ENCODE results near the gene HIVEP3. TPM values are rescaled to one million over a fixed set of nuclear protein-coding genes. Genes with fewer than 3 reads are reported as not detected.
"Not testable (repeated sequence)": the region's sequence is repeated elsewhere in the genome, so short reads cannot be mapped to it uniquely, and the experiment has no call there.

HIVEP3 gene
- total RNA-seq (2014; rRNA removed; shearing (Covaris generic); ENCODE audit: low replicate concordance) = 0.67 TPM in 1 of 2 replicates, not detected in the other

GRCh38 chr1:41918450-41919043, at the start of gene HIVEP3:
Gene HIVEP3 (minus strand): TSS chr1:41918922.
- no peak for DNase-seq
- Histone ChIP-seq H3K4me3 (peak within 1 kb of the TSS; percentile 35), H3K36me3 (no peaks in the 10 kb centered on the region), H3K9me3 (no peaks in the 10 kb centered on the region), H3K27me3 (no peaks in the 10 kb centered on the region; the same call in 1 of the 2 replicates)

GRCh38 chr1:41964400-41964799, 45.7 kb upstream of the HIVEP3 start:
- H3K36me3 ChIP-seq = no peaks in the 10 kb centered on the region
- H3K9me3 ChIP-seq = peaks cover 2% of the 10 kb centered on the region
- H3K4me3 ChIP-seq = no peak overlapping the region
- no peaks in the 10 kb centered on the region for H3K27me3 ChIP-seq
- no peak for DNase-seq

DNA sequence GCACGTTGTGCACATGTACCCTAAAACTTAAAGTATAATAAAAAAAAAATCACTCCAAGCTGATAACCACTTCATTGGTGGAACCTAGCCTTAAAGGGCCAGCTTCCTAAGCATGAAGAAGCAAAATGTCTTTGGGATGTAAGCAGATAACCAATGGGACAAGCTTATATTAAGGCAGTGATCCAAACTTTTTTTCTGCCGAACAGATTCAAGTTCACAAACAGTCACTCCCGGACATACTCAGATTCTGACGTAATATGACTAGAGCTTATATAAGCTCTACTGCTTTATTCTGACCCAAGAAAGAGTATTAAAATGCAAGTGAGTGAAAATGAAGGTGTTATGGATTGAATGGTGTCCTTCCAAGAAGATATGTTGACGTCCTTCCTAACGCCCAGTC, 44.9 kb upstream of the HIVEP3 start:
- H3K27me3 ChIP-seq = no peaks in the 10 kb centered on the region
- no peak overlapping the region for H3K4me3 ChIP-seq
- H3K9me3 ChIP-seq = no peaks in the 10 kb centered on the region
- no peaks in the 10 kb centered on the region for H3K36me3 ChIP-seq
- DNase-seq = no peak

GRCh38 chr1:41958015-41958673, 39.4 kb upstream of the HIVEP3 start:
- no peaks in the 10 kb centered on the region for H3K9me3 ChIP-seq
- DNase-seq = no peak
- H3K4me3 ChIP-seq = no peak overlapping the region
- no peaks in the 10 kb centered on the region for H3K27me3 ChIP-seq
- H3K36me3 ChIP-seq = no peaks in the 10 kb centered on the region

- peak; percentile 84 for DNase-seq
- no peaks in the 10 kb centered on the region for H3K36me3 ChIP-seq
- no peak overlapping the region for H3K4me3 ChIP-seq
- H3K27me3 ChIP-seq = no peaks in the 10 kb centered on the region
- no peaks in the 10 kb centered on the region for H3K9me3 ChIP-seq
Measured at GRCh38 chr1:41957568-41957967, 38.8 kb upstream of the HIVEP3 start.

DNA sequence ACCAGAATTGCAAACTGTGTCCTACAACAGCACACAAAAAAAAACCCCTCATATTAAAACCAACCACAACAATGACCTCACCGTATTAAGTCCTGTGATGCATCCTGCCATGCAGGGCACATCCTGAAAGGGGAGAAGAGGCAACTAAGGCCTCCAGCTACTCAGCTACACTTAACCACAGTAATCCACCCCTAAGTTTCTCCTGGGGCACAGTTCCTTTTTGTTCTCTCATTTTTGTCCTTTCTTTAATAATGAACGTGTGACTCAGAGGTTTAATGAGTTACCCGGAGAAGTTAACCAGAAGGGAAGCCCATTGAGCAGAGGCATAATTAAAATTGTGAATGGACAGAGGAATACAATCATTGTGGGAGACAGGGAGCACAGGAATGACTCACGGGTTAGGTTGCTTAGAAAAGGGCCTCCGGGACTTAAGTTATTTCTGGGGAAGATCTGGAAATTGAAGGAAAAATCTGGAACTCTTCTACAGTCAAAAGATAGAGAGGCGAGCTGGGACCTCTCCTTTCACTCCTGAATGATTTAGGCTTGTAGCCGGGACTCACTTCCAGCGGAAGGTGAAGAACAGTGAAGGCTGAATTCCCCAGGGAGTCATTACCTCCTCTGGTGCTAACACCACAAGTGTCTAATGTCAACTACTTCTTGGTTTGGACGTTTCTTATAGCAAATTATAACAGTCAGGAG, 36.9 kb upstream of the HIVEP3 start:
- H3K9me3 ChIP-seq = no peaks in the 10 kb centered on the region
- H3K36me3 ChIP-seq = no peaks in the 10 kb centered on the region
- no peak overlapping the region for H3K4me3 ChIP-seq
- DNase-seq = peak; percentile 74
- H3K27me3 ChIP-seq = no peaks in the 10 kb centered on the region

DNA sequence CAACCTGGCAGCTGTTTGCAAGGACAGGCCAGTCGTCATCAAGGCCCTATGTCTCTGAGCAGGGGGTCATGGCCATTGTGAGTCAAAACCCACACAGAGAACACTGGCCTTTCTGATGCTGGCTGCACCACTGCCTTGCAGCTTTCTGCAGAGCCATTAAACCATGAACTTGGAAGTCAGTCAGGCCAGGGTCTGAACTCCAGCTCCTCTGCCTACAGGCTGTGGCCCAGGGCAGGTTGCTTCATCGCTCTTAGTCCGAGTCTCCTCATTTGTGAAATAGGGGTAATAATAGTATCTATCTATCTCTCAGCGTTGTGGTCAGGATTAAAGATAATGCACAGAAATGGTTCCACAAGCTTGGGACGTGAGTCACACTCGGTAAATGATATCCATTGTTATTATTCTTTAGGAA, 35.8 kb upstream of the HIVEP3 start:
- H3K36me3 ChIP-seq = no peaks in the 10 kb centered on the region
- no peaks in the 10 kb centered on the region for H3K9me3 ChIP-seq
- peak; percentile 88 for DNase-seq
- no peaks in the 10 kb centered on the region for H3K27me3 ChIP-seq
- H3K4me3 ChIP-seq = no peak overlapping the region

DNA sequence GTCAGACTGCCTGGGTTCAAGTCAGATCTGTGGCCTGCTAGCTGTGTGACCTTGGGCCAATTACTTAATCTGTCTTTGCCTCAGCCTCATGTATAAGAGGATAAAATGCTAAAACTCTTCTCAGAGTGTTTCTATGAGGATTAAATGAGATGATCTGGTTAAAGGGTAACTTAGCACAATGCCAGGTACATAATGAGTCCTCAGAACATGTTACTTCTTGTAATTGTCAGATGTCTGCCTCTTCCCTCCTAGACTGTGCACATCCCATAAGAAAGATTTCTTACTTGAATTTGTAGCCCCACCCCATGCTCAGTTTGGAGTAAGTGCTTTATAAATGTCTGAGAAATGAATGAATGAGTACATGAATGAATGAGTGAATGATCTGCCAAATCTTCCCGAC, 34.6 kb upstream of the HIVEP3 start:
- H3K27me3 ChIP-seq = no peaks in the 10 kb centered on the region
- DNase-seq = no peak
- no peaks in the 10 kb centered on the region for H3K9me3 ChIP-seq
- H3K36me3 ChIP-seq = no peaks in the 10 kb centered on the region
- H3K4me3 ChIP-seq = no peak overlapping the region

- no peaks in the 10 kb centered on the region for H3K9me3 ChIP-seq
- DNase-seq = no peak
- no peaks in the 10 kb centered on the region for H3K36me3 ChIP-seq
- H3K27me3 ChIP-seq = no peaks in the 10 kb centered on the region
- H3K4me3 ChIP-seq = no peak overlapping the region
Measured at GRCh38 chr1:41952208-41952607, 33.5 kb upstream of the HIVEP3 start.

DNA sequence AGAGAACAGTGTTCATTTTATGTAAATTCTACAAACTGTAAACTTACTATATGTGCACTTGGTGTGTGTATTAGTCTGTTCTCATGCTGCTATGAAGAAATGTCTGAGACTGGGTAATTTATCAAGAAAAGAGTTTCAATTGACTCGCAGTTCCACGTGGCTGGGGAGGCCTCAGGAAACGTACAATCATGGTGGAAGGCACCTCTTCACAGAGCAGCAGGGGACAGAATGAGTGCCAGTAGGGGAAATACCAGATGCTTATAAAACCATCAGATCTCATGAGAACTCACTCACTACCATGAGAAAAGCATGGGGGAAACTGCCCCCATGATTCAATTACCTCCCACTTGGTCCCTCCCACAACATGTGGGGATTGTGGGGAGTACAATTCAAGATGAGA, 32.8 kb upstream of the HIVEP3 start:
- H3K36me3 ChIP-seq, DNase-seq: not testable (repeated sequence)

DNA sequence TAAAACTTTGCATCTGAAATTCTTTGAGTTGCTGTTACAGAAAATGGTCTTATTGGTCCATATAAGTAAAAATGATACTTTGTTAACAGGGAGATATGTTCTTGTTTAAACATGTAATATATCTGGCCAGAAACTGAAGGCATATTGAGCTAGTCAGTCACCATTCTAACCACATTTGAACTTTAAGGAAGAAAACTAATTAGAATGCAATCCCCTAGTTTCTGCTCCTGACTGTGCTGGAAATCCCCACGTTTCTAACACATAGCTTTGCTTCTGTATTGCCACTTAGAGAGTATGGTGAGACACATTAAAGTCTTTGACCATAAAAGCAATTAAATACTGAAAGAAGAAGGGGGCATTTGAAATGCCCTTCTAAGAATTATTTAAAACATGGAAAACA, 32.1 kb upstream of the HIVEP3 start:
- no peaks in the 10 kb centered on the region for H3K36me3 ChIP-seq
- no peak for DNase-seq
- H3K27me3 ChIP-seq = no peaks in the 10 kb centered on the region
- no peaks in the 10 kb centered on the region for H3K9me3 ChIP-seq
- H3K4me3 ChIP-seq = no peak overlapping the region

More for the DNA sequence above, 32.8 kb upstream of the HIVEP3 start:
- H3K27me3 ChIP-seq, H3K9me3 ChIP-seq, H3K4me3 ChIP-seq: not testable (repeated sequence)

GRCh38 chr1:41945946-41946345, 27.2 kb upstream of the HIVEP3 start:
- H3K27me3 ChIP-seq, DNase-seq, H3K36me3 ChIP-seq, H3K9me3 ChIP-seq, H3K4me3 ChIP-seq: not testable (repeated sequence)

DNA sequence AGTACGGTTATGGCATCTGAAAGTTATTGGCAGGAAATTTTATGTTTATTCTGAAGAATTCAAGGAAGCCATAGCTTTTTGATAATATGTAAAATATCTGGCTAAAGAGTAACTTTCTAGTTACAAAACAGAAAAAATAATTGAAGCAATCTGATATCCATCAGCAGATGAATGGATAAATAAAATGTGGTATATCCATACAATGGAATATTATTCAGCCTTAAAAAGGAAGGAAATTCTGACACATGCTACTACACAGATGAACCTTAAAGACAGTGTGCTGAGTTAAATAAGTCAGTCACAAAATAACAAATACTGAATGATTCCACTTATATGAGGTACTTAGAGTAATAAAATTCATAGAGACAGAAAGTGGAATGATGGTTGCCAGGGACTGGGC, 25.0 kb upstream of the HIVEP3 start:
- H3K9me3 ChIP-seq = 0 out of 2 replicates have a peak, but pooled peaks cover 2% of the 10 kb centered on the region
- H3K27me3 ChIP-seq = no peaks in the 10 kb centered on the region
- DNase-seq = no peak
- H3K4me3 ChIP-seq = no peak overlapping the region
- H3K36me3 ChIP-seq = no peaks in the 10 kb centered on the region

DNA sequence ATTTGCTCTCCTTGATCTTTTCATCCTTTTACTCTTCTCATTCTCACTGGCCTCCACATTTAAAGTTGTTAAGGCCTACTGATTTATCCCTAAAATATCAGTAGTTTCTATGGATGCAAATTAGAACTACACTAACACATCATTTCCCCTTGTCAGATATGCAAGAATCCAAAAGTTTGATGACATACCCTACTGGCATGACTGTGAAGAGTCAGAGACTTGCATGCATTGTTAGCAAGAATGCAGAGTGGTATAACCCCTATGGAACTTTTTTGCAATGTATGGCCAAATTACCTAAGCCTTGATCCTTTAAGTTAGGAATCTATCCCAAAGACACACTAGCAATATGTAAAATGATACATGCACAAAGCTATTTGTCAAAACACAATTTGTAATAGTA, 23.6 kb upstream of the HIVEP3 start:
- Histone ChIP-seq H3K4me3 (no peak overlapping the region), H3K36me3 (no peaks in the 10 kb centered on the region), H3K9me3 (0 out of 2 replicates have a peak, but pooled peaks cover 2% of the 10 kb centered on the region), H3K27me3 (no peaks in the 10 kb centered on the region)
- DNase-seq = no peak

GRCh38 chr1:41941381-41941780, 22.7 kb upstream of the HIVEP3 start:
- Histone ChIP-seq H3K27me3 (no peaks in the 10 kb centered on the region), H3K9me3 (0 out of 2 replicates have a peak, but pooled peaks cover 2% of the 10 kb centered on the region), H3K36me3 (no peaks in the 10 kb centered on the region), H3K4me3 (no peak overlapping the region)
- DNase-seq = no peak

DNA sequence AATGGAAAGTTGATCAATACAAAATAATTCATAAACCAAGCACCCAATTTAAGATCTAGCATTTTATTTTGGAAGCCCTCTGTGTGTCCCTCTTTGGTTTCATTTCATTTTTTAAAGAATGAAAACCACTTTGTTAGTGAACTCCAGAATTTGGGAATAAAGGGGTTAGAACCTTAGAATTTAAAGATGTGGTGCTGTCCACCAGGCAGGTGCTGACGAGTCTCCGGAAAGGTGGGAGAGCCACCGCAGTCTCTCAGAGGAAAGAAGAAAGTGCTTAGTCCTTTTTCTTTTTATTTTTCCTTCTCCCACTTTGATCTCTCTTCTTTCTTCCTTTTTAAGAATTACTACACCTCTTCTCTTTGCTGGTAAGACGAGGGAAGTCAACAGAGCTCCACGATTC, 20.5 kb upstream of the HIVEP3 start:
- Histone ChIP-seq H3K4me3 (no peak overlapping the region), H3K36me3 (no peaks in the 10 kb centered on the region), H3K27me3 (no peaks in the 10 kb centered on the region), H3K9me3 (0 out of 2 replicates have a peak, but pooled peaks cover 2% of the 10 kb centered on the region)
- DNase-seq = no peak

GRCh38 chr1:41936107-41936506, 17.4 kb upstream of the HIVEP3 start:
- Histone ChIP-seq H3K4me3 (no peak overlapping the region), H3K27me3 (no peaks in the 10 kb centered on the region), H3K9me3 (peaks cover 8% of the 10 kb centered on the region; the same call in 1 of the 2 replicates), H3K36me3 (no peaks in the 10 kb centered on the region)
- no peak for DNase-seq

All from MG63 (cell line).